Mesothelial cell of epicardium (in vitro differentiated cells): ENCODE results near the gene RIC3. TPM values are rescaled to one million over a fixed set of nuclear protein-coding genes. Genes with fewer than 3 reads are reported as not detected.
A peak's percentile ranks its signal among the peaks of the same experiment; 100 is the strongest.

Experiments
- DNase-seq, 2 experiments: peaks; one replicate each; pipeline ENCODE4 v3.0.0; 2021; ENCODE audit warnings: low spot score in 2 of 2; ENCODE audit not compliant: unreplicated experiment in 2 of 2
- H3K27ac Mint-ChIP-seq: 2 replicates; pipeline ENCODE4 v1.8.0; 2021; ENCODE audit warnings: mixed read lengths
- H3K27me3 Mint-ChIP-seq: 2 replicates; pipeline ENCODE4 v1.8.0; 2021; ENCODE audit warnings: low read depth, mixed read lengths
- H3K36me3 Mint-ChIP-seq: 2 replicates; pipeline ENCODE4 v1.8.0; 2021; ENCODE audit warnings: mixed read lengths
- H3K4me1 Mint-ChIP-seq: 2 replicates; pipeline ENCODE4 v1.8.0; 2021; ENCODE audit warnings: mixed read lengths
- H3K4me3 Mint-ChIP-seq: 2 replicates; pipeline ENCODE4 v1.8.0; 2021; ENCODE audit warnings: mild to moderate bottlenecking, moderate library complexity, mixed read lengths
- H3K9me3 Mint-ChIP-seq: 2 replicates; pipeline ENCODE4 v1.8.0; 2021; ENCODE audit warnings: mixed read lengths
- CTCF ChIP-seq: fragments of 200-600 bp; sonication (generic); IDR thresholded peaks from one replicate; pipeline ENCODE4 v1.5.0; 2021; ENCODE audit warnings: antibody characterized with exemption; ENCODE audit not compliant: unreplicated experiment
- total RNA-seq: library from RNA; stranded (reverse); gene quantifications from 3 replicates; pipeline ENCODE4 v1.2.1, GENCODE V29; 2021

RIC3 gene
- total RNA-seq, 1 donor from 2014 or later = 1.9 TPM

GRCh38 chr11:8069771-8070170 is 99.1 kb downstream of the RIC3 start:
- Mint-ChIP-seq H3K27ac (peak overlapping the region; percentile 93), H3K4me3 (no peak overlapping the region), H3K36me3 (no peaks in the 10 kb centered on the region), H3K9me3 (no peaks in the 10 kb centered on the region), H3K4me1 (peaks cover 40% of the 10 kb centered on the region), H3K27me3 (peaks cover 32% of the 10 kb centered on the region)
- no peak for TF ChIP-seq CTCF
- DNase-seq = no peak

- Mint-ChIP-seq H3K27ac (peak overlapping the region; percentile 93), H3K27me3 (peaks cover 27% of the 10 kb centered on the region), H3K36me3 (no peaks in the 10 kb centered on the region), H3K4me3 (peak overlapping the region; percentile 9), H3K4me1 (peaks cover 40% of the 10 kb centered on the region), H3K9me3 (no peaks in the 10 kb centered on the region)
- DNase-seq = peak in 1 of 2 experiments; percentile 63
- TF ChIP-seq CTCF = no peak
Observed at GRCh38 chr11:8068605-8069221, 100.1 kb downstream of the RIC3 start.

- H3K4me3 Mint-ChIP-seq = no peak overlapping the region
- peaks cover 43% of the 10 kb centered on the region for H3K4me1 Mint-ChIP-seq
- peaks cover 20% of the 10 kb centered on the region for H3K27me3 Mint-ChIP-seq
- DNase-seq = no peak
- H3K27ac Mint-ChIP-seq = peak overlapping the region; percentile 93
- H3K9me3 Mint-ChIP-seq = no peaks in the 10 kb centered on the region
- H3K36me3 Mint-ChIP-seq = no peaks in the 10 kb centered on the region
- TF ChIP-seq CTCF = no peak
Observed at GRCh38 chr11:8067929-8068575, 100.8 kb downstream of the RIC3 start.

- Mint-ChIP-seq H3K27me3 (peaks cover 15% of the 10 kb centered on the region), H3K36me3 (no peaks in the 10 kb centered on the region), H3K4me1 (peaks cover 45% of the 10 kb centered on the region), H3K4me3 (no peak overlapping the region), H3K27ac (peak overlapping the region; percentile 93), H3K9me3 (no peaks in the 10 kb centered on the region)
- TF ChIP-seq CTCF = no peak
- DNase-seq = no peak
Observed at GRCh38 chr11:8067567-8067928, 101.3 kb downstream of the RIC3 start.

GRCh38 chr11:8066911-8067455 is 101.8 kb downstream of the RIC3 start:
- peaks cover 11% of the 10 kb centered on the region for H3K27me3 Mint-ChIP-seq
- TF ChIP-seq CTCF = no peak
- H3K27ac Mint-ChIP-seq = peak overlapping the region; percentile 7
- no peak for DNase-seq
- H3K36me3 Mint-ChIP-seq = no peaks in the 10 kb centered on the region
- peaks cover 45% of the 10 kb centered on the region for H3K4me1 Mint-ChIP-seq
- no peaks in the 10 kb centered on the region for H3K9me3 Mint-ChIP-seq
- H3K4me3 Mint-ChIP-seq = no peak overlapping the region
